Colonic mucosa (tissue), 4 donors: ENCODE measurements around the gene IRF3. TPM values are rescaled to one million over a fixed set of nuclear protein-coding genes. Genes with fewer than 3 reads are reported as not detected.
A peak's percentile ranks its signal among the peaks of the same experiment; 100 is the strongest.

Experiments
- DNase-seq: peaks from one replicate; pipeline ENCODE4 v3.0.0-alpha.2; 2020
- H3K27ac ChIP-seq: fragments of 200-600 bp; one replicate; pipeline ENCODE4 v1.8.0; 2021
- H3K27me3 ChIP-seq: fragments of 200-600 bp; one replicate; pipeline ENCODE4 v1.8.0; 2021
- H3K36me3 ChIP-seq: fragments of 200-600 bp; one replicate; pipeline ENCODE4 v1.8.0; 2021
- H3K4me1 ChIP-seq: fragments of 200-600 bp; one replicate; pipeline ENCODE4 v1.8.0; 2021; ENCODE audit warnings: mild to moderate bottlenecking
- H3K4me3 ChIP-seq: fragments of 200-600 bp; one replicate; pipeline ENCODE4 v1.8.0; 2021
- H3K9ac ChIP-seq, 2 donors: one replicate each; pipeline ENCODE4 v1.7.0; 2013; ENCODE audit warnings: control low read depth in 2 of 2, low read depth in 2 of 2, low read length in 2 of 2
- H3K9me3 ChIP-seq: fragments of 200-600 bp; one replicate; pipeline ENCODE4 v1.8.0; 2021
- intact Hi-C: fragments of 100-400 bp; cut with DNase I; formaldehyde crosslinking; loops from one replicate; pipeline ENCODE4 v1.14.1; 2022
- total RNA-seq, 2 donors: library from RNA; stranded (reverse); fragmentation: NEBNext Ultra II Directional in 1 of 2; extraction: Animal tissue kit (Norgen Biotek cat#: 25700) in 1 of 2; gene quantifications; one replicate each; pipeline ENCODE4 v1.2.1, GENCODE V29; 2021
- TF ChIP-seq, protein P1 (sequence below): fragments of 200-600 bp; IDR thresholded peaks from one replicate; pipeline ENCODE4 v1.8.0; 2022; ENCODE audit warnings: antibody characterized with exemption, mild to moderate bottlenecking
- donor health status: healthy.
- donor health status: DM: no; HTN: no; CAD: no.
- donor health status: DM: no; HTN: no; CAD: no.

Gene IRF3
- total RNA-seq, 2 donors from 2014 or later, result 62.9 to 190 TPM

DNA sequence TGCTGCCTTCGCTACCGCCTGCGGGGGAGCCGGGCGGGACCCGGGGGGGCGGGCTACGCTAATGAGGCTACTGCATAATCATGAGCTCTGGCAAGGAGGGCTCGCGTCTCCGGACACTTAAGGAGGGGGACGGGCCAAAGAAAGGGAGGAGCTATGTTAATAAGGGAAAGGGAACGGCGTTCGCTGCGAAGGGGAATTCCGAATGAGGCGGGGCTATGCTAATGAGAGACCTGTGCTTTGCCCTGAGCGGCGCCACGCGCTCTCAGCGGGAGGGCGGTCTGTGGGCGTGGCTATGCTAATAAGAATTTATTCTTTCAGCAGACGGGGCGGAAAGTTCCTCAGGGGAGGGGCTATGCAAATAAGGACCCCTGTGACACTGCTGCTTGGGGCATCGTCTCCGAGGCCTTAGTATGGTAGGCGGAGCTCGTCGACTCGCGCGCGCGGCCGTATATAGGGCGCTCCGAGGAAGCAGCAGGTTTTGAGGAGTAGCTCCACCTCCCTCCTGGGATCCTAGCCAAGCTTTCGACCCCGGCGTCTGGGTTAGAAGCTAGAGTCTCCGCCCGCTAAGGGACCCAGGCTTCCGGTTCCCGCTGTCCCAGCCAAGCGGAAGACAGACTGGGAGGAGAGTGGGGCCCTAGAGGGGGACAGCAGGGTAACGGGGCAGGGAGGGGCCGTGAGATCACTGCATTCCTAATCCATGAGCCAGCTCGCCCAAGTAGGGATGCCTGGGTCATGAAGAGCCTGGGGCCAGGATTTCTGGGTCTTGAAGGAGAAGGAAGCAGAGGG lies 25.4 kb downstream of the IRF3 start, which contains the start of gene RRAS:
TSS of gene RRAS (minus strand) at position 31 of the 786 bp plus-strand sequence. CDS start 45 bp downstream, outside the sequence.
- intact Hi-C loops, result no loop called here
- Histone ChIP-seq H3K27ac (peak within 1 kb of the TSS; percentile 99), H3K9ac (peak within 1 kb of the TSS; percentile 86 to 99), H3K27me3 (no peaks in the 10 kb centered on the region), H3K4me3 (peak within 1 kb of the TSS; percentile 54), H3K36me3 (no peaks in the 10 kb centered on the region), H3K4me1 (peaks cover 6% of the 10 kb centered on the region), H3K9me3 (no peaks in the 10 kb centered on the region)
- DNase-seq, result peak; percentile 100
- TF ChIP-seq, protein P1, sequence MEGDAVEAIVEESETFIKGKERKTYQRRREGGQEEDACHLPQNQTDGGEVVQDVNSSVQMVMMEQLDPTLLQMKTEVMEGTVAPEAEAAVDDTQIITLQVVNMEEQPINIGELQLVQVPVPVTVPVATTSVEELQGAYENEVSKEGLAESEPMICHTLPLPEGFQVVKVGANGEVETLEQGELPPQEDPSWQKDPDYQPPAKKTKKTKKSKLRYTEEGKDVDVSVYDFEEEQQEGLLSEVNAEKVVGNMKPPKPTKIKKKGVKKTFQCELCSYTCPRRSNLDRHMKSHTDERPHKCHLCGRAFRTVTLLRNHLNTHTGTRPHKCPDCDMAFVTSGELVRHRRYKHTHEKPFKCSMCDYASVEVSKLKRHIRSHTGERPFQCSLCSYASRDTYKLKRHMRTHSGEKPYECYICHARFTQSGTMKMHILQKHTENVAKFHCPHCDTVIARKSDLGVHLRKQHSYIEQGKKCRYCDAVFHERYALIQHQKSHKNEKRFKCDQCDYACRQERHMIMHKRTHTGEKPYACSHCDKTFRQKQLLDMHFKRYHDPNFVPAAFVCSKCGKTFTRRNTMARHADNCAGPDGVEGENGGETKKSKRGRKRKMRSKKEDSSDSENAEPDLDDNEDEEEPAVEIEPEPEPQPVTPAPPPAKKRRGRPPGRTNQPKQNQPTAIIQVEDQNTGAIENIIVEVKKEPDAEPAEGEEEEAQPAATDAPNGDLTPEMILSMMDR, result no peak

DNA sequence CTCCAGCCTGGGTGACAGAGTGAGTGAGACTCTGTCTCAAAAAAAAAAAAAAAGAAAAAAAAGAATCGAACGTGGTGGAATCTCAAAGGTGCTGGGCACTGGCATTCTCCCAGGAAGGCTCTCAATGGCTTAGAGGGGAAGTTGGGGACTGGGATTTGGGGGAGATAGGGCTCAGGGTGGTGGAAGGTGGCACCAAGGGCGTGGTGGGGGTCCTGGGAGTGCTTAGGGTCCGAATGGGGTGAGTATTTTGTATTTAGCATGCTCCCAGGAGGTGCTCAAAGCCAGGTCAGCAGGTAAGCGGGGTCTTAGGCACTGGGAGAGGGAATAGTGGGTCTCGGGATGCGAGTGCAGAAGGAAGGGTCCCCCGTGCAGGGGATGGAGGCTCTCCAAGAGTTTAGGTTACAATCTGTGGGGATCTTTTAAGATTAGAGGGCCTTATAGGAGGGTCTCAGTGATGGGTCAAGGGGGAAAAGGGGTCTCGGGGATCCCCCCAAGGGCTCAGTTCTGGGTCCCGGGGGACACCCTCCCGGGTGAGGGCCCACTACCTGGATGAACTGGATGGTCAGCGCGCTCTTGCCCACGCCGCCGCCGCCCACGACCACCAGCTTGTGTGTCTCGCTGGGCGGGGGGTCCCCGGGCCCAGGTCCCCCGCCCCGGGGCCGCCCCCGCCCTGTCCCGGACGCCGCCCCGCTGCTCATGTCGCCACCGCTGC lies 26.1 kb downstream of the IRF3 start:
- Histone ChIP-seq H3K9ac (peak overlapping the region; percentile 85 to 99), H3K9me3 (no peaks in the 10 kb centered on the region), H3K27ac (peak overlapping the region; percentile 87), H3K4me3 (peak overlapping the region; percentile 54), H3K4me1 (peaks cover 6% of the 10 kb centered on the region), H3K36me3 (no peaks in the 10 kb centered on the region), H3K27me3 (no peaks in the 10 kb centered on the region)
- peak; percentile 41 for DNase-seq
- TF ChIP-seq, protein P1, result no peak
- intact Hi-C loops, result loop anchor here (5.0 kb wide), 1 partner anchor 47 kb away; the partner anchor contains the start of gene PRR12

DNA sequence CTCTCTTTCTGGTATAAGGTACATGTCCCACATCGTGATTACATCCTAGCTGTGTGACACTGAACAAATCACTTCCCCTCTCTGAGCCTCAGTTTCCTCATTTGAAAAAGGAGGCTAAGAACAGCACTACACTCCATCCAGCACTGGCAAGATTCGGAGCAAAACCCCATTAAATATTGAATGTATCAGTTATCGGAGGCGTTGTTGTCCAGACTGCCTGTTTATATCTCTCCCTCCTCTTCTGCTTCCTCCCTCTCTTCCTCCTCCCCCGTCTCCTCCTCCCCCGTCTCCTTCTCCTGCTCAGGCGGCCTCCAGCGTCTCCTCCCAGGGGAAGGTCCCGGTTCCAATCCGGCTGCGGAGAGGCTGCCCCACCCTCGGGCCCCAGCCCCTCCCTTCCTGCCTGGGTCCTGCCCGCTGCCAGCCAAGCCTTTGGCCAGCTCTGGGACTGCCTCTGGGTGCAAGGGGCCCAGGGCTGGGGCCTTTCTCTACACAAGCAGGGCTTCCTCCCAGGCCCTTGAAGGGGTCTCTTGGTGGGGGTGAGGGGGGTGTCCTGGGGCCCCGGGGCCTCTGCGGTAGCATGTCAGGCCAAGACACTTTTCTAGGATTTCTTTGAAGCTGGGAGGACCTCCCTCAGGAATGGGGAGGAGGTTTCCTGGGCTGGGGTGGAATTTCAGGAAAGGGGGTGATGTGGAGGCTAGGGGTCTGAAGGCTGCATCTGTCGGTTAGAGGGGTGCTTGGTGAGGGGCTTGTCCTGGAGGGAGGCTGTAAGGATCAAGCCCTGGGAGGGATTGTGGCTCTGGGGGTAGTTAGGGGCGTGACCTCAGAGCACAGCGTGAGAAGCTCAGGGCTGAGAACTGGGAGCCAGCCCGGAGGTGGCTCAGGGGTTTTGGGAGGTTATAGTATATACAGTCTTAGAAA lies 27.6 kb downstream of the IRF3 start:
- Histone ChIP-seq H3K4me3 (peak overlapping the region; percentile 10), H3K4me1 (peaks cover 3% of the 10 kb centered on the region), H3K9me3 (no peaks in the 10 kb centered on the region), H3K9ac (peak overlapping the region; percentile 57 to 86), H3K27me3 (no peaks in the 10 kb centered on the region), H3K27ac (peak overlapping the region; percentile 87), H3K36me3 (no peaks in the 10 kb centered on the region)
- intact Hi-C loops, result loop anchor here (5.0 kb wide), 1 partner anchor 46 kb away; the partner anchor contains the start of gene PRR12
- TF ChIP-seq, protein P1, result no peak
- DNase-seq, result peak; percentile 94

DNA sequence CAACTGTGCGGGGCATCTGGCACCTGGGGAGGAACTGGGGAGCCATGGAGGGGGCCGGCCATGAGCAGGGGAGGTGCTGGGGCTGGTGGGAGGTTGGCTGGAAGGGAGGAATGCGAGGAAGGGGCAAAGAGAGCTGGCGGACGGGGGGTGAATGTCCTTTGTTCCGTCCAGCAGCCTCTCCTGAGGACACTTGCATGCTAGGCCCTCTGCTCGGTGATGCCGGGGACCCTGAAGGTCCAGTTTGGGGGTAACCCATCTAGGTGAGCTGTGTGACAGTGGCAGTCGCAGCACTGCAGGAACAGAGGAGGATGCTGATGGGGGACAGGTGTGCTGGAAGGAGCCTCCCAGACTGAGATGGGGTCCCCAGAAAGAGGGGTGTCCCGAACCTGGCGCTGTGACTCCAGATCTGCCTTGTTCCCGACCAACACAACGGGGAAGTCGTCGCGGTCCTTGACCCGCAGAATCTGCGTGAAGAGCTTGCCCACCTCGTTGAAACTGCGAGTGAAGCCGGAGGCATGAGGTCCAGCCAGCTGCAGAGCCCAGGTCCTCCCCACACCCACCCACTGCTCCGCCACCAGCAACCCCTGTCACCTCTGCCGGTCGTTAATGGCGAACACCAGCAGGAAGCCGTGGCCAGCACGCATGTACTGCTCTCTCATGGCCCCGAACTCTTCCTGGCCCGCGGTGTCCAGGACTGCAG lies 29.3 kb downstream of the IRF3 start:
- Histone ChIP-seq H3K4me1 (no peaks in the 10 kb centered on the region), H3K4me3 (no peak overlapping the region), H3K9me3 (no peaks in the 10 kb centered on the region), H3K27me3 (no peaks in the 10 kb centered on the region), H3K36me3 (no peaks in the 10 kb centered on the region), H3K27ac (no peak overlapping the region), H3K9ac (no peak overlapping the region)
- TF ChIP-seq, protein P1, result no peak
- intact Hi-C loops, result loop anchor here (5.0 kb wide), 1 partner anchor 44 kb away; the partner anchor contains the start of gene PRR12
- no peak for DNase-seq
